Cardiac muscle cell (in vitro differentiated cells and primary cell): Measurements from ENCODE around the gene FBXO9. TPM values are rescaled to one million over a fixed set of nuclear protein-coding genes. Genes with fewer than 3 reads are reported as not detected.

Experiments used
- DNase-seq, 2 donors: peaks; one replicate each; pipeline versions ENCODE4 v3.0.0 to v3.0.0-alpha.2; 2010 to 2017; ENCODE audit warnings: low read depth in 1 of 2, low spot score in 1 of 2
- H3K27ac ChIP-seq: fragments of 200-600 bp; sonication (generic); 2 replicates; pipeline ENCODE4 v1.5.1; 2016
- H3K27me3 ChIP-seq: fragments of 200-600 bp; sonication (generic); 2 replicates; pipeline ENCODE4 v1.6.0; 2016; ENCODE audit warnings: control low read depth
- H3K36me3 ChIP-seq: fragments of 200-600 bp; sonication (generic); 2 replicates; pipeline ENCODE4 v1.5.1; 2016; ENCODE audit warnings: control low read depth
- H3K4me1 ChIP-seq: fragments of 200-600 bp; sonication (generic); 2 replicates; pipeline ENCODE4 v1.8.1; 2017; ENCODE audit warnings: low read depth, mild to moderate bottlenecking, mixed run types
- H3K4me3 ChIP-seq: fragments of 200-600 bp; sonication (generic); 2 replicates; pipeline ENCODE4 v1.5.1; 2016; ENCODE audit warnings: mild to moderate bottlenecking
- H3K9me3 ChIP-seq: fragments of 200-600 bp; sonication (generic); 2 replicates; pipeline ENCODE4 v1.5.1; 2017; ENCODE audit warnings: low read depth, mild to moderate bottlenecking, control low read depth
- polyA plus RNA-seq: library from polyadenylated mRNA; unstranded; fragments of >200 nt; fragmentation: Nextera tagmentation; extraction: Ambion mirVana; gene quantifications from 2 replicates; pipeline ENCODE4 v1.2.1, GENCODE V29; 2016
- total RNA-seq: library from RNA; depleted of rRNA; stranded (reverse); fragments of >200 nt; gene quantifications from 2 replicates; pipeline ENCODE4 v1.2.3, GENCODE V29; 2016
- TF ChIP-seq, protein P1 (sequence below): IDR thresholded peaks from 2 replicates; pipeline ENCODE4 v1.5.1; 2012; ENCODE audit warnings: low read depth, mild to moderate bottlenecking, low read length

The FBXO9 gene
- total and polyA plus RNA-seq, 2 experiments from 2014 or later, result 69.9 to 182 TPM

DNA sequence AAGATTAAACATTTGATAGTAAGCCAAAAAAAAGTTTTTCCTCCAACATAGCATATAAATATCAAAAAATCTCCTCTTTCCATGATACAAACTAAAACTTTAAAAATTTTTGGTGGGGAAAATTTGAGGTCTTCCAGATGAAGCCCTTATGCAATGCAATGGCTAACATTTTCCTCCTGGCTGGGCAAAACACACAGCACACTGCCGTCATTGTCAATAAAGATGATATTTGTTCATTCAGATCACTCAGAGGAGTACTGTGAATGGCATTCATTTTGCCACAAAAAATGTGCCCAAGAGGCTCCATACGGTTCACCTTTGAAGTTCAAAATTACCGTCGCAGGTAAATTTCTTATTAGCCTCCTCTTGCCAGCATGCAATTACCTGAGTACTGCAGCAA is 33.9 kb upstream of the FBXO9 start:
- TF ChIP-seq, protein P1, sequence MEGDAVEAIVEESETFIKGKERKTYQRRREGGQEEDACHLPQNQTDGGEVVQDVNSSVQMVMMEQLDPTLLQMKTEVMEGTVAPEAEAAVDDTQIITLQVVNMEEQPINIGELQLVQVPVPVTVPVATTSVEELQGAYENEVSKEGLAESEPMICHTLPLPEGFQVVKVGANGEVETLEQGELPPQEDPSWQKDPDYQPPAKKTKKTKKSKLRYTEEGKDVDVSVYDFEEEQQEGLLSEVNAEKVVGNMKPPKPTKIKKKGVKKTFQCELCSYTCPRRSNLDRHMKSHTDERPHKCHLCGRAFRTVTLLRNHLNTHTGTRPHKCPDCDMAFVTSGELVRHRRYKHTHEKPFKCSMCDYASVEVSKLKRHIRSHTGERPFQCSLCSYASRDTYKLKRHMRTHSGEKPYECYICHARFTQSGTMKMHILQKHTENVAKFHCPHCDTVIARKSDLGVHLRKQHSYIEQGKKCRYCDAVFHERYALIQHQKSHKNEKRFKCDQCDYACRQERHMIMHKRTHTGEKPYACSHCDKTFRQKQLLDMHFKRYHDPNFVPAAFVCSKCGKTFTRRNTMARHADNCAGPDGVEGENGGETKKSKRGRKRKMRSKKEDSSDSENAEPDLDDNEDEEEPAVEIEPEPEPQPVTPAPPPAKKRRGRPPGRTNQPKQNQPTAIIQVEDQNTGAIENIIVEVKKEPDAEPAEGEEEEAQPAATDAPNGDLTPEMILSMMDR, result no peak
- peaks cover 9% of the 10 kb centered on the region for H3K36me3 ChIP-seq
- DNase-seq, result no peak
- no peak overlapping the region for H3K27ac ChIP-seq
- H3K4me3 ChIP-seq, result no peak overlapping the region
- H3K27me3 ChIP-seq, result no peaks in the 10 kb centered on the region
- no peaks in the 10 kb centered on the region for H3K9me3 ChIP-seq
- H3K4me1 ChIP-seq, result peaks cover 29% of the 10 kb centered on the region

DNA sequence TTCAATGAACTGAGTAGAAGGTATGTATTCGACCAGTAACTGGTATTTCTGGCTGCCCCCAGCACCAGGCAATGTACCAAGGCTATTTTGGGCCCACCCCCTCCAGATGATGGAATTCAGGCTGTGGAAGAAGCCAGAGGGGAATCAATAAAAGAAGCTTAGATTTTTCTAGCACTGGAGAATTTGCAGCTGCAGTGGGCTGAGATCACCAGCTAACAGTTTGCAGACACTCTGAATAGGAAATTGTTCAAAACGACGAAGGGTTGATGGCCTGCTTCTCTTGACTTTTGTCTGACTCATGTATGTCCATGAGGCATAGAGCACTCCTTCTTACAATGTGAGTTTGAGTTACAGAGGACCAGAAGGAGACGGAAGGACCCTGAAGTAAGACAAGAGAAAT is 32.4 kb upstream of the FBXO9 start:
- TF ChIP-seq, protein P1, result no peak
- Histone ChIP-seq H3K36me3 (peaks cover 9% of the 10 kb centered on the region), H3K4me3 (no peak overlapping the region), H3K9me3 (no peaks in the 10 kb centered on the region), H3K27me3 (no peaks in the 10 kb centered on the region), H3K4me1 (peaks cover 16% of the 10 kb centered on the region), H3K27ac (peak overlapping the region; percentile 36)
- no peak for DNase-seq

GRCh38 chr6:53033764-53034163 is 31.4 kb upstream of the FBXO9 start:
- peaks cover 9% of the 10 kb centered on the region for H3K36me3 ChIP-seq
- H3K27me3 ChIP-seq, result no peaks in the 10 kb centered on the region
- peaks cover 16% of the 10 kb centered on the region for H3K4me1 ChIP-seq
- no peak overlapping the region for H3K27ac ChIP-seq
- peak in 1 of 2 donors; percentile 88 for DNase-seq
- no peak overlapping the region for H3K4me3 ChIP-seq
- TF ChIP-seq, protein P1, result no peak
- H3K9me3 ChIP-seq, result no peaks in the 10 kb centered on the region

DNA sequence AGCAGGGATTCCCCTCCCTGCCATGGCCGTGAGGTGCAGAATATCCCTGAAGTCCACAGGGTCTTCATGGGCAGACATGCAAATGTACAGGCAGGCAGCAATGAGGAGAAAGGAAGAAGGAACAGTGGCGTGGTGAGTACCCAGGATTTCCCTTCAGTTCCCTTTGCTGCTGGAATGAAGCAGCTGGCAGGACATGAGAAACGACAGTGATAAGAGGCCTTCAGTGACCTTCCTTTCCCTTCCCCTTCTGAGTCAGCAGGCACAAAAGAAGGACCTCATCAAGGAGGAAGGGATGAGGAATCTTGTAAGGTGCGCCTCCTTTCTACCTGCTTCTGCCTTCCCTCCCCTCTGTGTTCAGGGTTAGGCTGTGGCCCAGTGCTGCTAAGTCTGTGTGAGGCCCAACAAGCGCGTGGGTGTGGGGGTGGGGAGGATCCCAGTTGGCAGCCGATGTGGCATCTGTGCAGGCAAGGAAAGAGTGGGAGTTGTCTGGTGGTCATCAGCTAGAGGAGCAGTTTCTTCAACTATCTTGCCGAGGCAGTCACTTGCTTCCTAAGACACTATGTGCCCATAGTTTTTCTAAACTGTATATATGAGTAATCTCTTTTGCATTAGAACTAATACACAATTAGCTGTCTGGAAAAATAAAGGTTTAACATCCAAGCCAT is 29.5 kb upstream of the FBXO9 start:
- Histone ChIP-seq H3K27ac (no peak overlapping the region), H3K9me3 (no peaks in the 10 kb centered on the region), H3K4me1 (peaks cover 16% of the 10 kb centered on the region), H3K36me3 (peaks cover 14% of the 10 kb centered on the region), H3K27me3 (no peaks in the 10 kb centered on the region), H3K4me3 (no peak overlapping the region)
- TF ChIP-seq, protein P1, result no peak
- peak in 1 of 2 donors; percentile 40 for DNase-seq

DNA sequence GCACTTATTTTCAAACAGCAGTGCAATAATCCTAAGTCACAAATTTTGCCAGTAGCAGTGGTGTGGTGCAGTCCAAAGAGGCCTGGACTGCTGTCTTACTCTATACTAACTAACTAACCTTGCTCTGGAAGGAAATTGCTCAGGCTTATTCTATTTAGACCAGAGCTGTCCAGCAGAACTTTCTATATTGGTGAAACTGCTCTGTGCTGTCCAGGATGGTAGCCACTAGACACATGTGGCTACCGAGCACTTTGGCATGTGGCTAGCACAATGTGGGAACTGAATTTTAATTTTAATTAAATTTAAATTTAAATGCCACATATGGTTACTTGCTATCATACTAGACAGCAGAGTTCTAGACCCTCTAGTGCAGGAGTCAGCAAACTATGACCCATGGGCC is 27.1 kb upstream of the FBXO9 start:
- H3K4me1 ChIP-seq, result peaks cover 17% of the 10 kb centered on the region
- H3K27ac ChIP-seq, result no peak overlapping the region
- TF ChIP-seq, protein P1, result no peak
- DNase-seq, result no peak
- peaks cover 12% of the 10 kb centered on the region for H3K36me3 ChIP-seq
- H3K4me3 ChIP-seq, result no peak overlapping the region
- no peaks in the 10 kb centered on the region for H3K27me3 ChIP-seq
- no peaks in the 10 kb centered on the region for H3K9me3 ChIP-seq
